NOMO-1 treated with dmso at 0.1 percent for 144 hours (cell line): ENCODE measurements around the gene FOXO6.

ENCODE experiments used
- DNase-seq: peaks from one replicate; lab custom pipeline; 2025; ENCODE audit not compliant: unreplicated experiment; lab: John Stamatoyannopoulos, UW

The FOXO6 gene

DNA sequence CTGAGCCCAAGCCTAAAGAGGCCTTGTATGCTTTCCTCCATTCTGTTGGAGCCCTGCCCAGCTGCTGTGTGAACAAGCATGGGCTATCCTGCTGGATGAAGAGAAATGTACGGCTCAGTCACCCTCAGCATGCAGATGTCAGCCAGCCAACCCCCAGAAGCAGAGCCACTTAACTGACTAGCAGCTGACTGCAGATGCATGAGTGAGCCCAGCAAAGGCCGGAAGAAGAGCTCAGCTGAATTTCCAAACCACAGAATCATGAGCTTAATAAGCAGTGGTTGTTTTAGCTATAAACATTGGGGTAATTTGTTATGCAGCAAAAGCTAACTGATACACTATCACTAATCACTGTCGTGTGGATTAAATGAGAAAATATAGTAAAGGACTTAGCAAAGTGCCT, 39.0 kb downstream of the FOXO6 start:
- DNase-seq: no peak

DNA sequence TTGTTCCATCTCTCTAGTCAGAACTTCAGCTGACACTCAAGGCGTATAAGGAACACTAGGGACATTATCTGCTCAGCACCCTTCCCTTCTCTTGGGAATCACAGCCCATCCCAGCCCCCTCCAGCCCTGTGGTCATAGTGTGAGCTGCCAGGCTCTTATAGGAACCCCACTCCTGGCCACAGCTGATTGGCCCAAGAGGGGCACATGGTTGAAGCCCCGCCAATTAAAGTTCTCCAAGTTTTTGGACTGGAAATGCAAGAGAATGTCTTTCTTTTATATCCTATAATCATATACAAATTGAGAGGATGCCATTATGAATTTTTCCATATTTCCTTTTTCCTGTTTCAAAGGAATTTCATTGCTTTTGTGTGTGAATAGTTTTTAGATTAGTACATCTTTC, 40.7 kb downstream of the FOXO6 start:
- no peak for DNase-seq

DNA sequence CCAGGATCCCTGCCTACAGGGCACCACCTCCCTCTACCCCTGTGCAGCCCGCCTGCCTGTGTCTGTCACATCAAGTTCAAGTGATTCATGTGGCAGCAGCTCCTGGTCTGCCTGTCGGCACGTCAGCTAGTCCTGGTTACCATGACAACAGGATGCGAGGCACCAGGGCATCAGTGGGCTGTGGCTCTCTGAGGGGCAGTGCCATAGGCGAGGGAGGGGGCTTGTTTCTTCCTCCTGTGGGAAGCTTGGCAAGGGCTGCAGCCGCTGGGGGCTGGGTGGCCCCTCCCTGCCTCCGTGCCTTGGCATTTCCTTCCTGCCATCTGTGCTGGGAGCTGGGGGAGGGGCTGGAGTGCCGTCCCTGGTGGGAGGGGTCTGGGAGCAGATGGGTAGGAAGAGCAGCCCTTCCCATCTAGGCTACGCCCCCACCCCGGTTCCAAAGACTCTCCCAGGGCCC, 43.1 kb downstream of the FOXO6 start:
- no peak for DNase-seq

DNA sequence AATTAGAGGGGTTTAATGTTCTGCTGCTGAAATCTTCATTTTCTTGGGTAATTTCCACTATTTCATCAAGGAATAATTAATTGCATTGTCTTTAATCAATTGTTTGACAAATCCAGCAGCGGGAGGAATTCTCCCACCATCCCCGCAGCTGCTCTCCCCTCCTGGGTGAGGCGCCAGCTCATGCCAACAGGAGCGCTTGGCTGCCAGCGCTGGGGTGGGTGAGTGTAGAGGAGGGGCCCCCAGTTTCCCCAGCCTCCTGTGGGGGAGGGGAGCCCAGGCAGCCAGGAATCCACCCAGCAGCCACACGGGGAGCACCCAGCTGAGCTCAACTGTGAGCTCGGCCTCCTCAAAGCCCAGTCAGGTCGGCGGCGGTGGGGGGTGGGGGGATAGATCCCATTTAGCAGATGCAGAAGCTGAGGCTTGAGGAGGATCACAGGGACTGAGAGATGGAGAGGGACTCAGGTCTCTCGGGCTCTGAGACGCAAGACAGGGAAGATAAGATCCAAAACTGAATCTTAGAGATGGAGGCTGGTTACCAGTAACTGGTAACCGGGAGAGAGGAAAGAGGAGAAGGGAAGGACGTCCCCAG, 46.5 kb downstream of the FOXO6 start:
- DNase-seq: no peak

DNA sequence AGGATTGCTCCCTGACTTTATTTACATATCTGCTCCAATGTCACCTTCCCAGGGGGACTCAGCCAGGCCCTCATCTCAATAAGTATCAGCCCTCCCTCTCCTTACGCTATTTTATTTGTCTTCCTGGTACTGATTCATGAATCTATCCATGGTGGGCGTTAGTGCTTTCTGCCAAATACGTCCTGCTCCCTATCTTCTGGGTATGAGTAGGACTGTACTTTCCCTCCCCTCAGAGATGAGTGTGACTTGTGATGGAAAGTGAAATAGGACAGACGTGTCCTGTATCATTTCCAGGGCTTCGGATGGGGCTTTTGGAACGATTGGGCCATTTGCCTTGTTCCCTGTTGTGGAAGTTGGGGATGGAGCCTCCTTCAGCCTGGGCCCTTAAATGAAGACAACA, 47.5 kb downstream of the FOXO6 start:
- no peak for DNase-seq

DNA sequence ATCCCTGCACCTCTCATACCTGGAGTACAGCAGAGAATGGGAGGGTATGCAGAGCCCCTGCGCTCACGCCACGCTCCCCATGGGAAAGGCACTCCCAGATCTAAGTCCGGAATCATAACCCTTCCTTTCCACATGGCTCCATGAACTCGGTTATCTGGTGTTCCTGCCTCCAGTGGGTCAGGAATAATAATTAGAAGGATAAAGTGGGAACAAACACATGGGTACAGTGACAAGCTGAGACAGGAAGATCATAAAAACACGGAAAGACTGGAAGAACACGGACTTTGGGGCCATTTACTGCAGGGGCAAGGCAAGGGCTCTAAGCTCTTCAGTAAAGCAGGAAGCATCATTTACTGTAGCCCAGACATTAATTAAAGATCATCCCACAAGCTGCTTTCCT, 48.6 kb downstream of the FOXO6 start:
- no peak for DNase-seq

DNA sequence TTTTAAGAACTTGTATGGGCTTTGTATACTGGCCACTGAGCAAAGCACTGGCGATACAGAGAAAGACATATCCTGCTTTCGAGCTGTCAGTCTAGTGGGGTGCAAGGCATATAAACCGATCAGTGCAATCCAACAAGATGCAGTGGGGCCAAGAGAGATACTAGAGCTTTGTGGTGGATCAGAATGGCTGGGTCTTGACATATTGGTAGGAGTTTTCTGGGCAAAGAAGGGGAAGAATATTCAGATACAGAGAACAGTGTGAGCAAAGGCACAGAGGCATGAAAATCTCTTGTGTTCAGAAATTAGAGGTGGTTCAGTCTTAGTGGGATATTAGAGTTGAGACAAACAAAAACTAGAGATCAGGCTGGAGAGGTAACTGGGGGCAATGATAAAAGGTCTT, 49.2 kb downstream of the FOXO6 start:
- no peak for DNase-seq

DNA sequence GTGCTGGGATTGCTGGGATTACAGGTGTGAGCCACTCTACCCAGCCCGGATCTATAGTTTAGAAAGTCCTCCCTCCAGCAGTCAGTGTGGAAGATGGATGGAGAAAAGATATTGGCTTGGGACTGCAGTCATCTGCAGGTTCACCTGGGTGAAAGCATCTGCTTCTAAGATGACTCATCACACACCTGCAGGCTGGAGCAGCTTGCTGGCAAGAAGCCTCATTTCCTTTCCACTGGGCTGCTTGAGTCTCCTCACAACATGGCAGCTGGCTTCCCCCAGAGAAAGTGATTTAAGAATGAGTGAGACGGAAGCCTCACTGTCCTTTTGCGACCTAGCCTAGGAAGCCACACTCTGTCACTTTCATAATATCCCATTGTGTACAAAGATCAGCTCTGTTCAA, 50.0 kb downstream of the FOXO6 start:
- DNase-seq: no peak

DNA sequence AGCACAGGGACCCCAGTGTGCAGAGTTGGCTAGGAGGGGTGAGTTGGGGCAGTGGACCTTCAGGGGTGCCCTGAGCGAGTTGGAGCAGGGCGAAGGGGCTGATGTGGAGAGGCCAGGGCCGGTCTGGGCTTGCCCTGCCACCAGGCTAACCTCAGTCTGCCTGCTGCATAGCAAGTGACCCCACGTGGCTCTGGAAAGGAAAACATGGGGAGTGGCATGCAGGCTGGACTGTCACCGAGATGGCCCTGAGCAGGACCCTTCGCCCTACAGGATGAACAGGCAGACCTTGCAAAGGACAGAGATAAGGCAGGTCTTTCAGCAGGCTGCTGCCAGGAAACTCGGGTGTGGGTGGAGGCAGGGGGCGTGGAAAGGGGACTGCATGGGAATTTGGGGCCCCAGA, 51.5 kb downstream of the FOXO6 start:
- DNase-seq: no peak

DNA sequence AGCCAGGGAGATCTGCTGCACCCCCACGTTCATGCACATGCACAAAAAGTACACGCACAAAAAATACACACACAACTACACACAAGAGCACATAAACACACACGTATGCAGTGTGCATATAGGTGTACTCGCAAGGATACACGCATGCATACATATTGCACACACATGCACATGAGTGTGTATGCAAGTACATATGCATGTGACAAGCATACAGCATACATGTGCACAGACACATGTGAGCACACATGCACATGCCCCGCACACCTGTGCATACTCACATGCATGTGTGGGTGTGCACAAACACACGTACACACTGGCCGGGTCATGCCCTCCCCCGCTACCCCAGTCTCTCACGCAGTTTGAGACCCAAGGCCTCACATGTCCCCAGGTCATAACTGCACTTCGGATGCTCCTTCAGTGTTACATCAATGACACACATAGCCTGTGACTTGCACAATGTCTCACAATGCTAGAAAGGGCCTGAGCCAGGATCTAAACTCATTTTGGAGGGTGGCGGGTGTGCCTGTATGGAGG, 52.6 kb downstream of the FOXO6 start:
- DNase-seq: no peak

DNA sequence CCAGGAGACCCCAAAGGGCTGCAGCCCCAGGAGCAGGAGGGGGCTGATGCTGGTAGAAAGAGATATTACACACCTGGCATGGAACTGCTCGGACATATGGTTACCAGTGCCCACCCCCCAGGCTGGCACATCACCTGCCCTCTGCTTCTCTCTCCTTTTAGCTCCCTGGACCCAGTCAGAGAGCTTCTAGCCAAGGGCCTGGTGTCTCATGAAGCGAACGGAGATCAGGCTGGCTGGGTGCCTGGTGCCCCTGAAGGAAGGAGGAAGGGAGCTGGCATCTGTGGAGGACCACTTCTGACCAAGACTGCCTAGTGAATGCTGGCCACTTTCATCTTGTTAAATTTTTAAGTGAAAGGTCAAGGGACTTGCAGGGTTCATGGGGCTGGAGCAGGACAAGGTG, 53.1 kb downstream of the FOXO6 start:
- DNase-seq: no peak

DNA sequence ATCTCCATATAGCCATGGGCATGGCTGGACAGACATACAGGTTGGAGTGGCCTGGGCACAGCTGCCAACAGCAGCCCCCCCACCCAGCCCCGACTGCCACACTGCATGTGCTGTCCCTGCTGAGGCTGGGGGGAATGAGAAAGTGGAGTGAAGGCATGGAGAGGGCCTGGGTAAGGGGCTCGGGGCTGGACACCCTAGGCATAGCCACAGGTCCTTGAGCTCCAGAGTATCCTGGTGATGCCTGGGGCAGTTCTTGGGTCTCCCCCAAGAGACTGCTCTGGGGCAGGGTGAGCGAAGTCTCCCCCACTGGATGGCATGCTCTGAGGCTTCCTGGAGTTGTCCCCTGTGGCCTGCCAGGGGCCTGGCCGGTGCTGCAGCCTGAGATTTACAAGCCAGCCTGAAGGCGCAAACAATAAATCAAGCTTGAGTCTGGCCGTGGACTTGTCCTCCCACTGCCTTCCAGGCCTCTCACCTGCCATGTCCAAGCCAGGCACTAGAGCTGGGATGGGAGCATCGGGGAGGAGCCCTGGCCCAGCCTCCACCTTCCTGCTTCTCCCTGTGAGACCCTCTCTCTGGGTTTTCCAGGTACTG, 53.6 kb downstream of the FOXO6 start:
- no peak for DNase-seq

DNA sequence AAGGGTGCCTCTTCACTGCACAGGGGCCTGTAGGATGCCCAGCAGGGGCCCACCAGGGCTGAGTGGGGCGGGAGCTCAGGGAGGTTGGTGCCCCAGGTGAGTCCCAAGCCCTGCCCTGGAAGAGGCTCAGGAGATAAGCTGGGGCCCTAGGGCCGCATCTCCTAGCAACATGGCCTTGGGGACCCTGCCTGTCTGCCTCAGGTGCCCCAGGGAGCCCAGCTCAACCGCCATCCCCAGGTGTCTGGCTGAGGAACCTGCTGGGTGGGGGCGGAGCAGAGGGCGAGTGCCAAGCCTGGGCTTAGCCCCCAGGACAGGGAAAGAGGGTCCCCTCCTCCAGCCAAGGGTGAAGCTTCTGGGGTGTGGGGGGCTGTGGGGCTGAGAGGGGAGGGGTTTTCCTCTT, 54.8 kb downstream of the FOXO6 start:
- no peak for DNase-seq

DNA sequence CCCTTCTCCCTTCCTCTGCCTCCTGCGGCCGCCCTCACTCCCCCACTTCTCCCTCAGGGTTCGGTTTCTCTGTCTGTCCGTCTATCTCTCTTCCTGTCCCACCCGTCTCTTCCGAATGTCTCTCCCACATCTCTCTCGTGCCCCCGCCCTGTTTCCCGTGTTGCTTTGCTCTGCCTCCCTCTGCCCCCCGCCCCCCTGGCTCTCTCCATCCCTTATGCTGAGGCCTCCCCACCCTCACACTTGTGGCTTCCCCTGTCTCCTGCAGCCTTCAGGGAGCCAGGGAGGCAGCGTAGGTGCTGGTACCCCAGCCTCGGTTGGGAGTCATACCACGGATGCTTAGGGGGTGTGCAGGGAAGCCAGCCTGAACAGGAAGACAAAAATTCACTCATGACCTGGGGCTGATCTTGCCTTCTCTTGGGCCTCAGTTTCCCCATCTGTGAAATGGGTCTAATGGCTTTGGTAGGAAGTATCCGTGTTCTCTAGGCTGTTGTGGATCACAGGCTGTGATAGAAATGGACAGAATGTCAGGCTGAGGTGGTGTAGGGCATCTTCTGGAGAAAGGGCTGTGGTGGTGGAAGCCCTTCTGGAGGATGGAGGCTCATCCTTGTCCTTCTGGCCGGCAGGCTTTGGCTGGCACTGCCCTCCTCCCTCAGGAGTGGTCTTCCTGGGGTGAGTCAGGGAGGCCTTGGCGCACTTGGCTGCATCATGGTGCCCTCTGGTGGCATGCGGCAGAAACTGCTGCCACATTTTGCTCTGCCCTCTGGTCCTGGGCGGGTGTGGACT, 55.5 kb downstream of the FOXO6 start:
- peak; percentile 23 for DNase-seq

DNA sequence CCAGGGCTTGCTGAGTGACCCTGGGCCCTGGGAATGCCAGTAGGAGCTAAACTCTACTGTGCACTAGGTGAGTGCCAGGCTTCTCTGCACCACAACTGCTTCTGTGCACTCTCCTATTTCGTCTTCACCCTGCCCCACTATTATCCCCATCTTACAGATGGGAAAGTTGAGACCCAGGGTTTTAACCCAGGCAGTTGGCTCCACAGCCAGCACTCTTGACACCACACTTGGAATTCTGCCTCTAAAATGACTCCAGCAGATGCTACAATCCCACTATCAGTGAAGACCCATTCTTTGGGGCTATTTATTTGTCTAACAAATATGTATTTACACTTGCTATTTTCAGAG, 56.1 kb downstream of the FOXO6 start:
- no peak for DNase-seq

DNA sequence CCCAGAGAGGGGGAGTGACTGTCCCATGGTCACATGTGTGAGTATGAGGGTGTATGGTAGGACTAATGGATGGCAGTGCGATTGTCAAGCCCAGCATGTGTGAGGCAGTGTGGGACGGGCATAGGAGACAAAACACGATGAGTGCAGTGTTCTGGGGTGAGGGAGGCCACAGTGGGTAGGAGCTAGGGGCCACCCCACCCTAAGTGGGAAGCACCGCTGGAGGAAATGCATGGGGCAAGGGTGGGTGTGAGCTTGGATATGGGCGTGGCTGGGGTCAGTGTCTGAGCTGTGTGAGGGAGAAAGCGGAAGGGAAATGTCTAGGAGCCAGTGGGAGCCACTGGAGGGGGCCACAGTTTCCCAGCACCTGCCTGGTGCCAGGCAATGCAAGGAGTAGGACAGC, 56.5 kb downstream of the FOXO6 start:
- DNase-seq: no peak

DNA sequence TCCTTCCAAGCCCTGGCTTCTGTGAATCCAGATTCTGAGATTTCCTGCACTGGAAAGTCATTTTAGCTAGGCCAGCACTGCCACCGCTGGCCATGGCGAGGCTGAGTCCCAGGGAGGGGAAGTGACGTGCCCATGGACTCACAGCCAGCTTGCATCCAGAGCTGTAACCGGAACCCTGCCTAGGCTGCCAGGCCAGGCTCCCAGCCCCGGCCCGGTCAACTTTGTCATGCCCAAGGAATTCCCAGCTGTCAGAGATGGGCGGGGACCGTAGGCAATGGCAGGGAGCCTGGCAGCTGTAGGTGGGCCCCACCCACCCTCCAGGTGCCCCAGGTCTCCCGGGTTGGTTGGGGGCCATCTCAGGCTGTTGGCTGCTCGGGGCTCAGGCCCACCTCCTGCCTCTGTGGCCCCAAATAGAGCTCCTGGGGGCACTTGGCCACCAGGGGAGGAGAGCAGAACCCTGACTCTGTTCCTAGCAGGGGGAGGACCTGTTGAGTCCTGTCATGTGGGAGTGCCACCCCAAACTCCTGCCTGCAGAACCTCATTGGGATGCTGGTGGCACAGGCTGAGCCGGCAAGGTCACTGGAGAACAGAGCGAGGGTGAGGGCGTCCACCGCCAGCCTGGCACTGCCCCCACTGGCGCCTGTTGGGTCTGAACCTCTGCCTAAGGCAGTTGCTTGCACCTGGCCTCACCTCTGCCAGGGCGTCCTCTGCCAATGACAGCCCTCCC, 57.8 kb downstream of the FOXO6 start:
- DNase-seq: no peak

DNA sequence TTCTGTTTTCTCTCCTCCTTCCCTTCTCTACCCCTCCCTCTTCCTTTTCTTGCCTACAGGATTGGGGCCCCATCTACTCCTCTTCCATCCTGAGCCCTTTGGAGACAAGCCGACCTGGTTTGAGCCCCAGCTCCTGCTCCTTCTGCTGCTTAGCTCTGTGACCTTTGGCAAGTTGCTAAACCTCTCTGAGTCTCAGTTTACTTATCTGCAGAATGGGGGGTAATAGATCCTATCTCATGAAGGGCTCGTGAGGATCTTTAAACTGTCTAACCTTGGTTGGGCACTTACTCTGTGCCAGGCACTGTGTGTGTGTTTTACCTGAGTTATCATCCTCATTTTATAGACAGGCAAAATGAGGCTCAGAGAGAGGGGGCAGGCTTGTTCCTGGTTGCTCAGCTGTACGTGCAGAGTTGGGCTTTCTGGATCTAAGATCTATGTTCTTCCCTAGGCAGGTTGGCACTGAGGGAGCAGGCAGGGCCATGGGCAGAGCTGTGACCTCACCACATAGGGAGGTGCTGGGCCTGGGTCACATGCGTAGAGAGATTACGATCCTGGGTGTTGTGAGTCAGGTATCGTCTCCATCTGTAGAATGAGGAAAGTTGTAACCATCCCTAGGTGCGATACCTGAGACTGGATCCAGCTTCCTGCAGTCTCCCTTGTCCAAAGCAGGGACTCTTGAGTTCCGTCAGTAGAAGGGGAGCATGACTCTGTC, 58.5 kb downstream of the FOXO6 start:
- no peak for DNase-seq

DNA sequence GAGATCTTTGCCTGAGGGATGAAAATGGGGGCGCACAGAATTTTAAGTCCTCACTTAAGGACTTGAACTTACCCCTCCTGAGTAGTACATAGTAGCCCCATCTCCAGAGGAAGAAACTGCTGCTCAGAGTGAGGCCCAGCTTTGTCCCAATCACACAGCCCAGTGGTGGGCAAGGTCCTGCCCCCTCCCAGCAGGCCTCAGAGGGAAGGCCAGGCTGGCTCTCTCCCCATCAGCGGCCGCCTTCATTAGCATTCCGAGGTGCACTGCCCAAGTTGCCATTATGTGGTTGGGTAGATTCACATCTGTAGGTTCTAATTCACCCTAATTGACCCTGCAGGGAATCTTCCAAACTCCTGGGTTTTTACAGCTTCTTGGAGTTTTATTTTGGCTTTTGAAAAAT, 59.1 kb downstream of the FOXO6 start:
- DNase-seq: no peak

DNA sequence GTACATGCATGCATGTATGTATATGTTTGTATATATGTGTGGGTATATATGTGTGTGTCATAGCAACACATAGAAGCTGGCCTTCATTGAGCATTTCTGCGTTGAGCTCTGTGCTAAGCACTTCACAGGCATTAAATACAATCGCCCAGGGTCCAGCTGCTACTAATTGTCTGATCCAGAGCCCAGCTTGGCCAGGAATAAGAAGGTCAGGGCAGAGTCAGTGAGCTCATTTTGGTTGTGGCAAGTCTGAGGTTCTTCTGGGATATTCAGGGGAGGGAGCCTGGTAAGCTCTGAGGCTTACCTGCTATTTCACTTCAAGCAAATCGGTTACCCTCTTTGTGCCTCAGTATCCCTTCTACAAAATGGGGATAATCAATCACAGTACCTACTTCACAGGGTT, 59.6 kb downstream of the FOXO6 start:
- DNase-seq: no peak

DNA sequence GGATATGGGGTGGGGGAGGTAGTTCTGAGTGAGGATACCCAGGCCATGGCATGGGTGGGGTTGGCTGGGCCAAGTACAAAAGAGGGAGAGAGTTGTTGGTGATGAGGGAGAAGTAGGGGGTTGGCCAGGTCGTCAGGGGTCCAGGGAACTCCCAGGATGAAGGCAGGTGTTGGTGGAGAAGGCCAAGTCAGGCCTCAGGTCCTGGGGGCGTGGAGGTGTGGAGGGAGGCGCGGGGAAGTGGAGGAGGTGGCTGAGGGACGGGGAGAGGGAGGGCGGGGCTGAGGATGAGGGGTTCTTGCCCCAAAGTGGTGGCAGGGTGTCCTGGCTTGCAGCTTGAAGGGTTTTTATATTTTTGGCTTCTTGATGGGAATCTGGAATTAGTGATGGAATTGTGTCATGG, 61.1 kb downstream of the FOXO6 start:
- DNase-seq: no peak
